GM12865 (cell line): ENCODE data around the gene CNOT9.

Source experiments
- DNase-seq: peaks from one replicate; pipeline ENCODE4 v3.0.0; 2010; ENCODE audit warnings: low read depth
- H3K4me3 ChIP-seq: 2 replicates; pipeline ENCODE4 v1.5.1; 2011; ENCODE audit warnings: mild to moderate bottlenecking, low read depth, low read length, control low read depth
- CTCF ChIP-seq: IDR thresholded peaks from 2 replicates; pipeline ENCODE4 v1.5.1; 2011; ENCODE audit warnings: low read length, control low read depth, low read depth, inconsistent platforms; ENCODE audit not compliant: insufficient read depth; ENCODE audit errors: missing control alignments

CNOT9 gene

GRCh38 chr2:218564056-218564455 is 4.6 kb upstream of the CNOT9 start:
- DNase-seq = no peak
- no peak overlapping the region for H3K4me3 ChIP-seq
- TF ChIP-seq CTCF = no peak

- H3K4me3 ChIP-seq = no peak overlapping the region
- no peak for DNase-seq
- no peak for TF ChIP-seq CTCF
Observed at GRCh38 chr2:218566296-218566695, 2.3 kb upstream of the CNOT9 start.

GRCh38 chr2:218567797-218568189 is 846 bp upstream of the CNOT9 start:
- DNase-seq = no peak
- TF ChIP-seq CTCF = no peak
- H3K4me3 ChIP-seq = peak overlapping the region; percentile 75

- H3K4me3 ChIP-seq = peak overlapping the region; percentile 97
- TF ChIP-seq CTCF = no peak
- DNase-seq = peak; percentile 83
Observed at GRCh38 chr2:218569038-218569431, 396 bp downstream of the CNOT9 start.

- TF ChIP-seq CTCF = no peak
- DNase-seq = peak; percentile 17
- H3K4me3 ChIP-seq = peak overlapping the region; percentile 97
Observed at GRCh38 chr2:218569661-218570500, 1.2 kb downstream of the CNOT9 start.

- DNase-seq = peak; percentile 15
- no peak for TF ChIP-seq CTCF
- H3K4me3 ChIP-seq = peak overlapping the region; percentile 97
Observed at GRCh38 chr2:218570850-218571249, 2.2 kb downstream of the CNOT9 start.

GRCh38 chr2:218576854-218577253 is 8.2 kb downstream of the CNOT9 start:
- TF ChIP-seq CTCF = no peak
- no peak overlapping the region for H3K4me3 ChIP-seq
- DNase-seq = no peak
